Thyroid gland (tissue), 4 donors: ENCODE results near the gene MACROD1. TPM values are rescaled to one million over a fixed set of nuclear protein-coding genes. Genes with fewer than 3 reads are reported as not detected.

Experiments
- DNase-seq, 2 donors: peaks; one replicate each; pipeline ENCODE4 v3.0.0-alpha.2; 2019
- H3K27ac ChIP-seq, 3 donors: fragments of 200-600 bp; sonication (generic); 1 replicate in 2 of 3; 2 replicates in 1 of 3; pipeline ENCODE4 v1.5.1; 2016 to 2019; ENCODE audit warnings: mild to moderate bottlenecking in 1 of 3, moderate library complexity in 1 of 3
- H3K27me3 ChIP-seq: fragments of 200-600 bp; sonication (generic); one replicate; pipeline ENCODE4 v1.5.1; 2019
- H3K36me3 ChIP-seq, 2 donors: fragments of 200-600 bp; sonication (generic); one replicate each; pipeline ENCODE4 v1.5.1; 2016 to 2019
- H3K4me1 ChIP-seq, 2 donors: fragments of 200-600 bp; sonication (generic); one replicate each; pipeline ENCODE4 v1.5.1; 2017 to 2019
- H3K4me3 ChIP-seq, 3 donors: fragments of 200-600 bp; sonication (generic); replicated peaks in 1 of 3; 1 replicate in 2 of 3; 2 replicates in 1 of 3; pipeline ENCODE4 v1.5.1; 2016; ENCODE audit warnings: mild to moderate bottlenecking in 1 of 3
- H3K9me3 ChIP-seq: fragments of 200-600 bp; sonication (generic); one replicate; pipeline ENCODE4 v1.5.1; 2017
- POLR2A ChIP-seq, 2 donors: fragments of 450-650 bp; IDR thresholded peaks; one replicate each; pipeline ENCODE4 v1.6.1; 2017; ENCODE audit warnings: antibody characterized with exemption in 2 of 2, mild to moderate bottlenecking in 2 of 2, moderate library complexity in 1 of 2
- WGBS, 2 donors: methylation state at CpG; one replicate each; pipeline ENCODE4 v1.1.5; 2017; 5-methylcytosine and 5-hydroxymethylcytosine counted together
- intact Hi-C: fragments of 100-400 bp; cut with DNase I; formaldehyde crosslinking; loops from one replicate; pipeline ENCODE4 v1.15.1; 2023
- total RNA-seq, 4 donors: library from RNA; depleted of rRNA; stranded (reverse); fragments of >200 nt; gene quantifications; one replicate each; pipeline ENCODE4 v1.2.3, GENCODE V29; 2016
- TF ChIP-seq, protein P1 (sequence below), 6 experiments: fragments of 200-600 bp in 3 of 6; fragments of 450-650 bp in 3 of 6; sonication (generic) in 3 of 6; IDR thresholded peaks; one replicate each; pipeline ENCODE4 v1.5.1; 2016 to 2019; ENCODE audit warnings: antibody characterized with exemption in 6 of 6, mild to moderate bottlenecking in 2 of 6, inconsistent platforms in 1 of 6, moderate library complexity in 1 of 6

Gene MACROD1
- total RNA-seq, 4 donors from 2014 or later, result 62.5 to 89.5 (median 70.0) TPM

DNA sequence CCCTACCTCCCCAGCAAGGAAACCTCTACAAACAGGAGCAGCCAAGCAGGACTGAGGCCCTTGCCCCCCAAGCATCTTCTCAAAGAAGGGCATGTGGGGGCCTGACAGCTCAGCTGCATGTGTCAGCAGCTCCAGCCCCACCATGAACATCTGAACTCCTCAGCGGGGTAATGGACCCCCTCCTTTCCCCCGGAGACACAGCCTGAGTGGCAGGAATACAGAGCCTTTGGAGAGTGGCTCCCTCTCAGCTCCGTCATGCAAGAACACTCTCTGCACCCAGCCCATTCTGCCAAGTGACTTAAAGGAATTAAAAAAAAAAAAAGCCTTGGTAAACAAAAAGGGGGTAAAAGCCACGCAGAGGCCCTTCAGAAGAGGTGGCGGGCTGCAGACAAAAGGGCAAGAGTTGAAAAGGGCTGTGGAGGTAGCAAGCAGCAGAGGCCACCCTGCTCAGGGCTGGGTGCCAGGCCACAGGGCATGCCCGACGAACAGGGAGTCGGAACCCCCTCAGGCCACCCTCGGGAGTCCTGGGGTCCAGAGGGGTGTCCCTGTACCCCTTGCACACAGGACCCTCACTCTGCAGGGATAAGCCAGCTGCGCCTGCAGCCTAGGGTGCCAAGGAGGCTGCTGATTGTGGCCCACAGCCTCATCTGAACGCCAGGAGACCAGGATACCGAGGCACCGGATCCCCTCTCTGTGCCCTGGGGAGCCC is 62.5 kb downstream of the MACROD1 start:
- peak in 1 of 2 donors; percentile 33 for TF ChIP-seq POLR2A (IDR thresholded peaks at IDR 0.05)
- TF ChIP-seq, protein P1, sequence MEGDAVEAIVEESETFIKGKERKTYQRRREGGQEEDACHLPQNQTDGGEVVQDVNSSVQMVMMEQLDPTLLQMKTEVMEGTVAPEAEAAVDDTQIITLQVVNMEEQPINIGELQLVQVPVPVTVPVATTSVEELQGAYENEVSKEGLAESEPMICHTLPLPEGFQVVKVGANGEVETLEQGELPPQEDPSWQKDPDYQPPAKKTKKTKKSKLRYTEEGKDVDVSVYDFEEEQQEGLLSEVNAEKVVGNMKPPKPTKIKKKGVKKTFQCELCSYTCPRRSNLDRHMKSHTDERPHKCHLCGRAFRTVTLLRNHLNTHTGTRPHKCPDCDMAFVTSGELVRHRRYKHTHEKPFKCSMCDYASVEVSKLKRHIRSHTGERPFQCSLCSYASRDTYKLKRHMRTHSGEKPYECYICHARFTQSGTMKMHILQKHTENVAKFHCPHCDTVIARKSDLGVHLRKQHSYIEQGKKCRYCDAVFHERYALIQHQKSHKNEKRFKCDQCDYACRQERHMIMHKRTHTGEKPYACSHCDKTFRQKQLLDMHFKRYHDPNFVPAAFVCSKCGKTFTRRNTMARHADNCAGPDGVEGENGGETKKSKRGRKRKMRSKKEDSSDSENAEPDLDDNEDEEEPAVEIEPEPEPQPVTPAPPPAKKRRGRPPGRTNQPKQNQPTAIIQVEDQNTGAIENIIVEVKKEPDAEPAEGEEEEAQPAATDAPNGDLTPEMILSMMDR (IDR thresholded peaks at IDR 0.05), result no peak
- Histone ChIP-seq H3K9me3 (no peaks in the 10 kb centered on the region), H3K4me1 (peaks cover 57 to 71% of the 10 kb centered on the region in 2 donors), H3K36me3 (no peaks in the 10 kb centered on the region), H3K4me3 (no peak overlapping the region), H3K27me3 (no peaks in the 10 kb centered on the region), H3K27ac (peak overlapping the region; percentile 84 to 97 (median 88))
- intact Hi-C loops, result no loop called here
- 33 to 38% methylated on average over 9 to 12 of the region's 13 CpGs for WGBS, 2 donors
- DNase-seq, result peak; percentile 83 to 84

DNA sequence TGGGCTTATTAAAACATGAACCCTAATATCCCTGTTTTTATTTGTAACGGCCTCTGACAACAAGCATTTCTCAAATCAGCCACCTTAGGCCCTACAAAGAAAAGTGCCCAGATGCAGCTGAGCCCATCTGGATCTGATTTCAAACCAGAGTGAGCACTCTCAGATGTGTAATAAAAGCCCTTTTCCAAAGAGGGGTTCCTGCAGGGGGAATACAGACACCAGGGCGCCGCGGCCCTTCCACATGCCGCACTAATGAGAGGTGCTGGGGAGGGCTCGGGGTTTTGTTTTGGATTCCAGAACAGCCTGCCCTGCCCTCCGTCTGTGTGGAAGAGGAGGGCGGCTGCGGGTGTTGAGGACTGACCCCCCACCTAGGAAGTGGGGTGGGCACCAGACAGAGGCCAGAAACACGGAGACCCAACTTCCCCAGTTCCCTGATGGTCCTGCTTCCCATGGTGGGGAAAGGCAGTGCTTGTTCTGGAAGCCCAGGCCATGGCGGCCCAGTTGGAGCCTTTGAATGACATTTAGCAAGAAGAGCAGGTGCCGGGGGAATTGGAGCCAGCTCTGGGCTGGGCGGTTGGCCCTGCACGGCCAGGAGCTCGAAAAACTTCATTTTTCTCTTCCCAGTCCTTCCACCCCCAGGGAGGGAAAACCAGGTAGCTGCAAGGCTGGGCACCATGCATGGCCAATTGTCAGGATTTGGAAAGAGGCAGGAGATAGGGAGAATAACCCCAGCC is 63.7 kb downstream of the MACROD1 start:
- no peak overlapping the region for H3K4me3 ChIP-seq
- H3K9me3 ChIP-seq, result no peaks in the 10 kb centered on the region
- peaks cover 70 to 79% of the 10 kb centered on the region in 2 donors for H3K4me1 ChIP-seq
- H3K27ac ChIP-seq, result peak overlapping the region; percentile 84 to 97 (median 88)
- DNase-seq, result peak; percentile 58 to 59
- H3K27me3 ChIP-seq, result no peaks in the 10 kb centered on the region
- intact Hi-C loops, result no loop called here
- WGBS, 2 donors, result 31 to 55% methylated on average over 4 to 14 of the region's 15 CpGs
- no peaks in the 10 kb centered on the region for H3K36me3 ChIP-seq
- no peak for TF ChIP-seq POLR2A (IDR thresholded peaks at IDR 0.05)

DNA sequence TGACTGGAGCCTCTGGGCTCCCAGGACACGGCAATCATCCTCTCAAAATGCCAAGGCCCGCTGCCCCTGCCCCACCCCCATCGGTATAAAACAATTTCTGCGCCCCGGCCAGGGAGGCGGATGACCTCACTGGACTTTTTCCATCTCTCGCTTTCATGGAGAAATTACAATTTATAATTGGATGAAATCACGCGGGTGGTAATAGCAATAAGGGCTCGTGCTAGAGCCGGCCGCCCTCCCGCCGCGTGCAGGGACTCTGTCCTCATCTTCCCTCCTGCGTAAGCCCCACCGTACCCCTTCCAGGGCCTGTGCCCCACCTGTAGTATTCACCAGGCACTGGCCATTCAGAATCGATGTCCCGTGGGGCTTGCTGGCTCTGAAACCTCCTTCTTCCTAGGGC is 64.5 kb downstream of the MACROD1 start:
- WGBS, 2 donors, result 24 to 28% methylated on average over 18 to 19 of the region's 19 CpGs
- TF ChIP-seq POLR2A (IDR thresholded peaks at IDR 0.05), result peak in 1 of 2 donors; percentile 19
- TF ChIP-seq, protein P1 (IDR thresholded peaks at IDR 0.05), result peak in 1 of 6 experiments; percentile 6
- peaks cover 77 to 85% of the 10 kb centered on the region in 2 donors for H3K4me1 ChIP-seq
- H3K27ac ChIP-seq, result peak overlapping the region; percentile 84 to 97 (median 88)
- no peaks in the 10 kb centered on the region for H3K27me3 ChIP-seq
- intact Hi-C loops, result no loop called here
- DNase-seq, result peak; percentile 94 to 95
- H3K4me3 ChIP-seq, result no peak overlapping the region
- H3K9me3 ChIP-seq, result no peaks in the 10 kb centered on the region
- no peaks in the 10 kb centered on the region for H3K36me3 ChIP-seq

GRCh38 chr11:64100782-64101353 is 65.0 kb downstream of the MACROD1 start:
- H3K9me3 ChIP-seq, result no peaks in the 10 kb centered on the region
- intact Hi-C loops, result no loop called here
- no peaks in the 10 kb centered on the region for H3K36me3 ChIP-seq
- H3K27ac ChIP-seq, result peak overlapping the region; percentile 84 to 97 (median 88)
- whole genome bisulfite sequencing, 2 donors, result 34 to 50% methylated on average over 4 to 6 of the region's 7 CpGs
- H3K4me1 ChIP-seq, result peaks cover 78 to 85% of the 10 kb centered on the region in 2 donors
- TF ChIP-seq, protein P1 (IDR thresholded peaks at IDR 0.05), result peak in 1 of 6 experiments; percentile 7
- TF ChIP-seq POLR2A (IDR thresholded peaks at IDR 0.05), result peak in 1 of 2 donors; percentile 18
- no peaks in the 10 kb centered on the region for H3K27me3 ChIP-seq
- no peak overlapping the region for H3K4me3 ChIP-seq
- peak; percentile 77 to 82 for DNase-seq

- H3K27ac ChIP-seq, result peak overlapping the region; percentile 84 to 97 (median 88)
- TF ChIP-seq POLR2A (IDR thresholded peaks at IDR 0.05), result no peak
- TF ChIP-seq, protein P1 (IDR thresholded peaks at IDR 0.05), result peak in 2 of 6 experiments; percentile 11 to 23
These were observed 65.6 kb downstream of the MACROD1 start for GRCh38 chr11:64100360-64100759.

More at GRCh38 chr11:64100360-64100759, 65.6 kb downstream of the MACROD1 start:
- Histone ChIP-seq H3K9me3 (no peaks in the 10 kb centered on the region), H3K36me3 (no peaks in the 10 kb centered on the region), H3K27me3 (no peaks in the 10 kb centered on the region), H3K4me1 (peaks cover 78 to 85% of the 10 kb centered on the region in 2 donors), H3K4me3 (no peak overlapping the region)
- intact Hi-C loops, result no loop called here
- 67 to 68% methylated on average over 8 of the region's 8 CpGs for WGBS, 2 donors
- DNase-seq, result peak; percentile 41 to 52
